ENCODE data around the gene L3HYPDH. TPM values are rescaled to one million over a fixed set of nuclear protein-coding genes. Genes with fewer than 3 reads are reported as not detected.

Gene L3HYPDH
- total RNA-seq, 2 donors from 2014 or later = 69.0 to 74.9 TPM

DNA sequence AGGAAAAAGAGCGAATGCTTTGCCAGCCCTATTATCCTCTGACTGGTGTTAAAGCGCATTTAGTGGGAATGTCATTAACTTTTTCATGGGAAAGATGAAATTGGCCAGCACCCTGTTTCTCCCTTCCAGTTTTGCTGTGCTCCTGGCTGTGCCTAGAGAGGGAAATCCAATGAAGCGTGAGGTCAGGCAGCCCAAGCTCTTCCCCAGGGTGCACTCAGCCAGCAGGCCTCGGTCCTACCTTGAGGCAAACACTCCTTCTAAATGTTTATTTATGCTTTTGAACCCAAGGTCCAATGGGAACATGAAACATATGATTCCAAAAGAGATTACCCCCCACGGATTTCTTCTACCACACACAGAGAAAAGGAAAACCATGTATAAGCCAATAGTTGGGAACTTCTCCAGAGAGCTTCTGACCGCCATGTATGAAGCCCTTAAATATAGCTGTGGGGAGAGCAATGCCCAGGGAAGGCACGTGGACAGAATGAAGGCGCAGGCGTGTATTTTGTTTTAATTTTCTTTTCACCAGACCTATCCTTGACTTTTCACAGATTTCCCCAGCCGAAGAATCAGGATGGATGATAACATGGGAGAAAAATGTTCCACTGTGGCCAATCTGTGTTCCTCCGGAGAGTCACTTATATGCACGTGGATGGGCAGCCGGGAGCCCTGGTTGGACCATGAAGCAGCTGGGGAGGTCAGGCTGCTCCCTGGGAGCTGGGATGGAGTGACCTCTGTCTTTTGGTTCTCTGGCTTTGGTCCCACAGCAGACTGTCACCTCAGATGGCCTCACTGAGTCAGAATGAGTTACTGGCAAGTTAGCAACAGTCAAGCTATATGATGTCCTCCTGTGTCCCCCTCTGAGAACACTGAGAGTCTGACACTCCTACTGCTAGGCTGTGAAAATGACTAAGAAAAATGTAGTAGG is 56.3 kb downstream of the L3HYPDH start:
- TF ChIP-seq, protein P1, sequence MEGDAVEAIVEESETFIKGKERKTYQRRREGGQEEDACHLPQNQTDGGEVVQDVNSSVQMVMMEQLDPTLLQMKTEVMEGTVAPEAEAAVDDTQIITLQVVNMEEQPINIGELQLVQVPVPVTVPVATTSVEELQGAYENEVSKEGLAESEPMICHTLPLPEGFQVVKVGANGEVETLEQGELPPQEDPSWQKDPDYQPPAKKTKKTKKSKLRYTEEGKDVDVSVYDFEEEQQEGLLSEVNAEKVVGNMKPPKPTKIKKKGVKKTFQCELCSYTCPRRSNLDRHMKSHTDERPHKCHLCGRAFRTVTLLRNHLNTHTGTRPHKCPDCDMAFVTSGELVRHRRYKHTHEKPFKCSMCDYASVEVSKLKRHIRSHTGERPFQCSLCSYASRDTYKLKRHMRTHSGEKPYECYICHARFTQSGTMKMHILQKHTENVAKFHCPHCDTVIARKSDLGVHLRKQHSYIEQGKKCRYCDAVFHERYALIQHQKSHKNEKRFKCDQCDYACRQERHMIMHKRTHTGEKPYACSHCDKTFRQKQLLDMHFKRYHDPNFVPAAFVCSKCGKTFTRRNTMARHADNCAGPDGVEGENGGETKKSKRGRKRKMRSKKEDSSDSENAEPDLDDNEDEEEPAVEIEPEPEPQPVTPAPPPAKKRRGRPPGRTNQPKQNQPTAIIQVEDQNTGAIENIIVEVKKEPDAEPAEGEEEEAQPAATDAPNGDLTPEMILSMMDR (IDR thresholded peaks at IDR 0.05) = no peak
- H3K4me3 ChIP-seq = peak overlapping the region; percentile 3
- peaks cover 25 to 63% of the 10 kb centered on the region in 2 donors for H3K4me1 ChIP-seq (ENCODE audit: control insufficient read depth in 1 of 2, low read depth in 2 of 2)
- H3K27ac ChIP-seq = peak overlapping the region; percentile 48 to 68
- no peaks in the 10 kb centered on the region for H3K27me3 ChIP-seq (replicated peaks; ENCODE audit: insufficient read depth)
- ATAC-seq (ENCODE audit: insufficient number of reproducible peaks, low FRiP score, low read depth) = peak; percentile 63
- no peaks in the 10 kb centered on the region for H3K36me3 ChIP-seq
- DNase-seq (ENCODE audit: low spot score) = peak; percentile 26
- H3K9me3 ChIP-seq = no peaks in the 10 kb centered on the region

DNA sequence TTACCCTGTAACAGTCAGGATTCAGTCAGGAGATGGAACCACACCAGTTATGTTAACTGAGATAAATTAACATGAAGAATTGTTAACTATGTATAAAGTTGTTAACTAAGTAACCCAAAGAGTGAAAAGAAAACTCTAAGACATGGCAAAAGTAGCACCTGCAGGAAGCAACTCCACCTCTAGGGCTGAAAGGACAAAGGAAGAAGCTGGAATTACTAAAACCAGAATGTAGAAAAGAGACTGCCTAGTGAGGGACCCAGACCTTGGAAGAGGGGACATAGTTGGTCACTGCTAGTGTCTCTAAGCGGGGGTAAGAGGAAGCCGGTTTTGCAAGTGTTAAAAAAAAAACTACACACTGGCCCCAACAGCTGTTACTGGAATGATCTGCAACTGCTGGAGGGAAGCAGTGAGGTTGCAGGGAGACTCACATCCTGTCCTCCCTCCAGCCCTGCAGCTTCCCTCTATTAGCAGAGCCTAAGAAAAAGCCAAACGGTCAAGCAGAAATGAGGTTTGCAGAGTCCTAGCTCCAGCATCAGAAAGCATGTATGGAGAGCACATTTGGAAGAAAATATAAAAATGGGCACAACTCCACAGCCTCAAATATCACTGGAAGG is 58.8 kb downstream of the L3HYPDH start:
- DNase-seq (ENCODE audit: low spot score) (no peak), ATAC-seq (ENCODE audit: insufficient number of reproducible peaks, low FRiP score, low read depth) (no peak)
- Histone ChIP-seq H3K4me1 (ENCODE audit: control insufficient read depth in 1 of 2, low read depth in 2 of 2) (peaks cover 28 to 73% of the 10 kb centered on the region in 2 donors), H3K36me3 (no peaks in the 10 kb centered on the region), H3K9me3 (no peaks in the 10 kb centered on the region), H3K27ac (peak overlapping the region; percentile 43 to 53), H3K4me3 (no peak overlapping the region), H3K27me3 (replicated peaks; ENCODE audit: insufficient read depth) (no peaks in the 10 kb centered on the region)
- TF ChIP-seq, protein P1 (IDR thresholded peaks at IDR 0.05) = no peak

DNA sequence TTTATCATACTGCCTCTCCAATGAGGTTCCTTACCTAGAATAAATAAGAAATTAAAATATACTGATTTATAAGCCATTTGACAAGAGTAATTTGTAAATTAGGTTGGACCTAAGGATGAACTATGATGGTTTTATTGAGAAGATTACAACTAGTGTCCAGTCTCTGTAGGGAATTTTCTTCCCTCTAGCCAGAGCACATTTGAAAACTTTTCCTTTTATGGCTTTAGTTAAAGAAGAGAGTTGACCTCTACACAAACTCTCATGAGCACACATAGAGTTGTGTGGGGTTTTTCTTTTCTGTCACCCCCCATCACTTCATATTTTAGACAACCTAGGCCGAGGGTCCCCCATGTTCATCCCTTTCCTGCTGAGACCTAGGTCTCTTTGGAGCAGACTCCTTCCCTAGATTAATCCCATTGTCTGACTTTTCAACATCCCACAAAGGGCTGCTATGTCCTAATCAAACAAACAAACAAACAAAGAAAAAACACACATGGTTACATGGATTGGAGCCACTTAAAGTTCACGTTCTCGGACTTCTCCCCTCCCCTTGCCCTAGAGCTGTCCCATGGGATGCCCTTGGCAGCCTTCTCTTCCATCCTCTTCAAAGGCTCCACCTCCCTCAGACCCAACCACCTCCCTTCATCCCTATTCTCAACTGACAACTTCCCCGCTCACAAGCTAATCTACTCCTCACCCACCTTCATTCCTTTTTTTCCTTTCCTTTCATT is 59.7 kb downstream of the L3HYPDH start:
- ATAC-seq (ENCODE audit: insufficient number of reproducible peaks, low FRiP score, low read depth) (no peak), DNase-seq (ENCODE audit: low spot score) (no peak)
- Histone ChIP-seq H3K27me3 (replicated peaks; ENCODE audit: insufficient read depth) (no peaks in the 10 kb centered on the region), H3K9me3 (no peaks in the 10 kb centered on the region), H3K4me3 (no peak overlapping the region), H3K27ac (peak overlapping the region; percentile 43 to 53), H3K36me3 (no peaks in the 10 kb centered on the region), H3K4me1 (ENCODE audit: control insufficient read depth in 1 of 2, low read depth in 2 of 2) (peaks cover 28 to 74% of the 10 kb centered on the region in 2 donors)
- TF ChIP-seq, protein P1 (IDR thresholded peaks at IDR 0.05) = no peak

Other genes starting within 250 kb of the L3HYPDH start
- 10 to 100 TPM; 13.8 to 20.3 TPM for gene GPR135, start 19.0 kb downstream of the L3HYPDH start, total RNA-seq
- 10 to 100 TPM; 57.4 to 75.1 TPM for gene JKAMP, start 109 bp upstream of the L3HYPDH start, total RNA-seq
- under 1 TPM in 1 of 2 donors, not detected in 1; 0.78 TPM for gene CCDC175, start 92.4 kb upstream of the L3HYPDH start, total RNA-seq